SK-N-MC (cell line): ENCODE measurements around the gene SNX25.
"Not testable (repeated sequence)": the region's sequence is repeated elsewhere in the genome, so short reads cannot be mapped to it uniquely, and the experiment has no call there.

ENCODE experiments used
- DNase-seq: peaks from one replicate; pipeline ENCODE4 v3.0.0-alpha.2; 2011; ENCODE audit warnings: low read depth, low spot score
- H3K27ac ChIP-seq: fragments of 200-600 bp; sonication (generic); 2 replicates; pipeline ENCODE4 v1.5.1; 2016; ENCODE audit warnings: mixed run types
- H3K36me3 ChIP-seq: fragments of 200-600 bp; sonication (generic); 2 replicates; pipeline ENCODE4 v1.6.1; 2017; ENCODE audit warnings: antibody characterized with exemption, low read length, mixed read lengths; ENCODE audit not compliant: insufficient read depth
- H3K4me3 ChIP-seq: fragments of 200-600 bp; sonication (generic); 2 replicates; pipeline ENCODE4 v1.5.1; 2016
- H3K9ac ChIP-seq: fragments of 200-600 bp; sonication (generic); 2 replicates; pipeline ENCODE4 v1.8.0; 2017; ENCODE audit warnings: mixed run types, mixed read lengths; ENCODE audit not compliant: insufficient read length
- H3K9me3 ChIP-seq: fragments of 200-600 bp; sonication (generic); 2 replicates; pipeline ENCODE4 v1.6.1; 2017; ENCODE audit warnings: low read depth, mild to moderate bottlenecking, antibody characterized with exemption, low read length, moderate library complexity, mixed read lengths
- EZH2 ChIP-seq: fragments of 200-600 bp; sonication (generic); IDR thresholded peaks from one replicate; pipeline ENCODE4 v1.6.1; 2017; ENCODE audit warnings: antibody characterized with exemption
- FOXP2 ChIP-seq: optimal IDR thresholded peaks from 2 replicates; pipeline ENCODE3; 2011; ENCODE audit warnings: mild to moderate bottlenecking, moderate library complexity; ENCODE audit not compliant: insufficient read depth; ENCODE audit errors: extremely low read length, control extremely low read depth
- POLR2AphosphoS5 ChIP-seq: IDR thresholded peaks from 2 replicates; pipeline ENCODE4 v1.6.1; 2012; ENCODE audit warnings: mild to moderate bottlenecking, low read depth, low read length, borderline replicate concordance

SNX25 gene

GRCh38 chr4:185357733-185358440, 148.5 kb downstream of the SNX25 start:
- no peak overlapping the region for H3K4me3 ChIP-seq
- H3K27ac ChIP-seq: no peak overlapping the region
- no peaks in the 10 kb centered on the region for H3K9me3 ChIP-seq
- no peak for DNase-seq
- H3K36me3 ChIP-seq: no peaks in the 10 kb centered on the region
- no peak overlapping the region for H3K9ac ChIP-seq
- TF ChIP-seq EZH2: no peak
- no peak for TF ChIP-seq FOXP2
- no peak for TF ChIP-seq POLR2AphosphoS5

GRCh38 chr4:185358514-185358913, 149.1 kb downstream of the SNX25 start:
- Histone ChIP-seq H3K36me3 (no peaks in the 10 kb centered on the region), H3K4me3 (no peak overlapping the region), H3K9ac (no peak overlapping the region), H3K9me3 (no peaks in the 10 kb centered on the region), H3K27ac (no peak overlapping the region)
- no peak for TF ChIP-seq POLR2AphosphoS5
- TF ChIP-seq FOXP2: no peak
- TF ChIP-seq EZH2: no peak
- no peak for DNase-seq

- H3K9me3 ChIP-seq: no peaks in the 10 kb centered on the region
- DNase-seq: no peak
- no peak overlapping the region for H3K27ac ChIP-seq
- H3K4me3 ChIP-seq: no peak overlapping the region
- H3K9ac ChIP-seq: no peak overlapping the region
- no peaks in the 10 kb centered on the region for H3K36me3 ChIP-seq
- no peak for TF ChIP-seq FOXP2
- no peak for TF ChIP-seq POLR2AphosphoS5
- no peak for TF ChIP-seq EZH2
Observed at GRCh38 chr4:185358959-185359358, 149.6 kb downstream of the SNX25 start.

GRCh38 chr4:185359767-185360446, 150.5 kb downstream of the SNX25 start:
- no peaks in the 10 kb centered on the region for H3K36me3 ChIP-seq
- no peak overlapping the region for H3K27ac ChIP-seq
- H3K9ac ChIP-seq: no peak overlapping the region
- DNase-seq: no peak
- no peak overlapping the region for H3K4me3 ChIP-seq
- TF ChIP-seq EZH2 (no peak), FOXP2 (no peak), POLR2AphosphoS5 (no peak)
- H3K9me3 ChIP-seq: no peaks in the 10 kb centered on the region

GRCh38 chr4:185361872-185362271, 152.5 kb downstream of the SNX25 start:
- Histone ChIP-seq H3K4me3 (no peak overlapping the region), H3K9ac (no peak overlapping the region), H3K27ac (no peak overlapping the region), H3K36me3 (no peaks in the 10 kb centered on the region), H3K9me3 (no peaks in the 10 kb centered on the region)
- no peak for DNase-seq
- TF ChIP-seq FOXP2: no peak
- no peak for TF ChIP-seq POLR2AphosphoS5
- TF ChIP-seq EZH2: no peak

GRCh38 chr4:185362570-185362969, 153.2 kb downstream of the SNX25 start:
- DNase-seq, H3K27ac ChIP-seq, H3K9me3 ChIP-seq, H3K36me3 ChIP-seq, H3K4me3 ChIP-seq, H3K9ac ChIP-seq: not testable (repeated sequence)

GRCh38 chr4:185363251-185363650, 153.9 kb downstream of the SNX25 start:
- Histone ChIP-seq H3K4me3 (no peak overlapping the region), H3K36me3 (no peaks in the 10 kb centered on the region), H3K27ac (no peak overlapping the region), H3K9ac (no peak overlapping the region), H3K9me3 (no peaks in the 10 kb centered on the region)
- no peak for TF ChIP-seq EZH2
- no peak for TF ChIP-seq POLR2AphosphoS5
- TF ChIP-seq FOXP2: no peak
- no peak for DNase-seq

- no peaks in the 10 kb centered on the region for H3K9me3 ChIP-seq
- H3K9ac ChIP-seq: no peak overlapping the region
- no peaks in the 10 kb centered on the region for H3K36me3 ChIP-seq
- H3K4me3 ChIP-seq: no peak overlapping the region
- H3K27ac ChIP-seq: no peak overlapping the region
- no peak for TF ChIP-seq FOXP2
- no peak for TF ChIP-seq EZH2
- no peak for TF ChIP-seq POLR2AphosphoS5
- DNase-seq: no peak
Observed at GRCh38 chr4:185364886-185365285, 155.5 kb downstream of the SNX25 start.

GRCh38 chr4:185369731-185370130, 160.3 kb downstream of the SNX25 start:
- TF ChIP-seq POLR2AphosphoS5: no peak
- TF ChIP-seq FOXP2: no peak
- no peak for TF ChIP-seq EZH2
- Histone ChIP-seq H3K27ac (no peak overlapping the region), H3K4me3 (no peak overlapping the region), H3K36me3 (no peaks in the 10 kb centered on the region), H3K9ac (no peak overlapping the region), H3K9me3 (no peaks in the 10 kb centered on the region)
- DNase-seq: no peak
